ENCODE measurements around the gene MBLAC1.

The MBLAC1 gene

GRCh38 chr7:100177045-100178001 is 50.6 kb downstream of the MBLAC1 start, which contains the start of the genes GPC2 and STAG3:
Gene GPC2 (minus strand): TSS chr7:100177381. CDS start chr7:100177199, 182 bp downstream.
Gene STAG3 (plus strand): TSS chr7:100177918. CDS start chr7:100180557, 2,639 bp downstream.
- no peak for TF ChIP-seq CTCF (IDR thresholded peaks at IDR 0.05; ENCODE audit: low read length)
- no peak for TF ChIP-seq EZH2 (IDR thresholded peaks at IDR 0.05; ENCODE audit: borderline replicate concordance, low read length)

More at GRCh38 chr7:100177045-100178001, 50.6 kb downstream of the MBLAC1 start, which contains the start of the genes GPC2 and STAG3:
- H3K27ac ChIP-seq (ENCODE audit: low read depth, low read length, poor library complexity, severe bottlenecking): no peak within 1 kb of the TSS
- H3F3A ChIP-seq (ENCODE audit: insufficient read depth, low read length): no peaks in the 10 kb centered on the region; the same call in 1 of the 2 replicates
- H3K27me3 ChIP-seq (ENCODE audit: insufficient read depth, low read length): no peaks in the 10 kb centered on the region
- no peaks in the 10 kb centered on the region; the same call in 1 of the 2 replicates for H3K36me3 ChIP-seq (ENCODE audit: insufficient read depth, low read length)
- no peaks in the 10 kb centered on the region for H3K79me2 ChIP-seq (ENCODE audit: insufficient read depth, low read length)
- H3K4me3 ChIP-seq (ENCODE audit: low read depth, low read length, poor library complexity, severe bottlenecking): peak within 1 kb of the TSS; percentile 74
- no peaks in the 10 kb centered on the region for H3K9me3 ChIP-seq (ENCODE audit: low read length)
- H2AFZ ChIP-seq (ENCODE audit: low read length): peak within 1 kb of the TSS; percentile 42; the same call in 1 of the 2 replicates
- peak within 1 kb of the TSS; percentile 67 for H3K9ac ChIP-seq (ENCODE audit: low read length)
- H3K9me2 ChIP-seq (ENCODE audit: low read depth, low read length): no peaks in the 10 kb centered on the region
- H4K20me1 ChIP-seq (ENCODE audit: insufficient read depth, low read length): no peaks in the 10 kb centered on the region
- H3K4me1 ChIP-seq (ENCODE audit: insufficient read depth, low read length, severe bottlenecking): peaks cover 41% of the 10 kb centered on the region
- peak within 1 kb of the TSS; percentile 81 for H3K4me2 ChIP-seq (ENCODE audit: low read length)
